HG03159 (cell line): Measurements from ENCODE around the gene MRPL20.
"Not testable (repeated sequence)": the region's sequence is repeated elsewhere in the genome, so short reads cannot be mapped to it uniquely, and the experiment has no call there.

Experiments used
- ATAC-seq: cut with Tn5 transposase; IDR thresholded peaks from one replicate; pipeline ENCODE4 v1.9.1; 2021; ENCODE audit warnings: mild to moderate bottlenecking, moderate library complexity; ENCODE audit not compliant: unreplicated experiment

Gene MRPL20

GRCh38 chr1:1427106-1427819 is 20.2 kb upstream of the MRPL20 start:
- ATAC-seq, result no peak

GRCh38 chr1:1426496-1427105 is 19.5 kb upstream of the MRPL20 start:
- no peak for ATAC-seq

- no peak for ATAC-seq
Measured at GRCh38 chr1:1425753-1426495, 18.8 kb upstream of the MRPL20 start.

GRCh38 chr1:1425426-1425752 is 18.3 kb upstream of the MRPL20 start:
- ATAC-seq, result no peak

- ATAC-seq, result no peak
Measured at GRCh38 chr1:1424707-1425106, 17.6 kb upstream of the MRPL20 start.

- ATAC-seq, result no peak
Measured at GRCh38 chr1:1423245-1423597, 16.1 kb upstream of the MRPL20 start.

GRCh38 chr1:1422465-1423244 is 15.6 kb upstream of the MRPL20 start:
- ATAC-seq, result no peak

- no peak for ATAC-seq
Measured at GRCh38 chr1:1421907-1422464, 14.9 kb upstream of the MRPL20 start.

GRCh38 chr1:1421147-1421906 is 14.2 kb upstream of the MRPL20 start, which contains the start of gene ANKRD65:
TSS of gene ANKRD65 (minus strand) at chr1:1421276. CDS start at chr1:1421005, 271 bp downstream.
- ATAC-seq, result no peak

- no peak for ATAC-seq
Measured at GRCh38 chr1:1420654-1421141, 13.6 kb upstream of the MRPL20 start.

GRCh38 chr1:1419813-1420653 is 12.9 kb upstream of the MRPL20 start:
- no peak for ATAC-seq

- ATAC-seq, result no peak
Measured at GRCh38 chr1:1419363-1419812, 12.3 kb upstream of the MRPL20 start.

- ATAC-seq, result no peak
Measured at GRCh38 chr1:1418464-1419362, 11.6 kb upstream of the MRPL20 start.

GRCh38 chr1:1417825-1418463 is 10.9 kb upstream of the MRPL20 start:
- ATAC-seq, result not testable (repeated sequence)

- not testable (repeated sequence) for ATAC-seq
Measured at GRCh38 chr1:1417396-1417795, 10.3 kb upstream of the MRPL20 start.

- ATAC-seq, result no peak
Measured at GRCh38 chr1:1415751-1416150, 8.7 kb upstream of the MRPL20 start.

- not testable (repeated sequence) for ATAC-seq
Measured at GRCh38 chr1:1412311-1412902, 5.3 kb upstream of the MRPL20 start.
